ENCODE measurements around the gene VSIG10L.

VSIG10L gene

GRCh38 chr19:51365965-51366388 lies 24.0 kb upstream of the VSIG10L start, which contains the start of gene ETFB:
ETFB (minus strand) TSS chr19:51366388; CDS start chr19:51366326, 62 bp downstream.
- in situ Hi-C loops (cut with MboI; ENCODE audit: low sequenced_read_pairs) = no loop called here

- in situ Hi-C loops (cut with MboI; ENCODE audit: low sequenced_read_pairs) = no loop called here
Observed at GRCh38 chr19:51365211-51365964, 23.4 kb upstream of the VSIG10L start.

- in situ Hi-C loops (cut with MboI; ENCODE audit: low sequenced_read_pairs) = no loop called here
Observed at GRCh38 chr19:51364200-51365106, 22.5 kb upstream of the VSIG10L start.

- in situ Hi-C loops (cut with MboI; ENCODE audit: low sequenced_read_pairs) = no loop called here
Observed at GRCh38 chr19:51361239-51361638, 19.3 kb upstream of the VSIG10L start.

GRCh38 chr19:51359294-51359693 lies 17.4 kb upstream of the VSIG10L start:
- in situ Hi-C loops (cut with MboI; ENCODE audit: low sequenced_read_pairs) = no loop called here

- in situ Hi-C loops (cut with MboI; ENCODE audit: low sequenced_read_pairs) = no loop called here
Observed at GRCh38 chr19:51357952-51358351, 16.0 kb upstream of the VSIG10L start.

GRCh38 chr19:51356159-51356801 lies 14.3 kb upstream of the VSIG10L start:
- in situ Hi-C loops (cut with MboI; ENCODE audit: low sequenced_read_pairs) = no loop called here

- in situ Hi-C loops (cut with MboI; ENCODE audit: low sequenced_read_pairs) = no loop called here
Observed at GRCh38 chr19:51354742-51355148, 12.8 kb upstream of the VSIG10L start.

- in situ Hi-C loops (cut with MboI; ENCODE audit: low sequenced_read_pairs) = no loop called here
Observed at GRCh38 chr19:51354103-51354741, 12.3 kb upstream of the VSIG10L start.

- in situ Hi-C loops (cut with MboI; ENCODE audit: low sequenced_read_pairs) = no loop called here
Observed at GRCh38 chr19:51352783-51353360, 10.9 kb upstream of the VSIG10L start.

- in situ Hi-C loops (cut with MboI; ENCODE audit: low sequenced_read_pairs) = no loop called here
Observed at GRCh38 chr19:51351266-51351990, 9.5 kb upstream of the VSIG10L start.

- in situ Hi-C loops (cut with MboI; ENCODE audit: low sequenced_read_pairs) = no loop called here
Observed at GRCh38 chr19:51347209-51347928, 5.4 kb upstream of the VSIG10L start.

GRCh38 chr19:51346742-51347141 lies 4.8 kb upstream of the VSIG10L start:
- in situ Hi-C loops (cut with MboI; ENCODE audit: low sequenced_read_pairs) = no loop called here

- in situ Hi-C loops (cut with MboI; ENCODE audit: low sequenced_read_pairs) = no loop called here
Observed at GRCh38 chr19:51345076-51345620, 3.2 kb upstream of the VSIG10L start.

- in situ Hi-C loops (cut with MboI; ENCODE audit: low sequenced_read_pairs) = no loop called here
Observed at GRCh38 chr19:51342631-51343569, 961 bp upstream of the VSIG10L start.

GRCh38 chr19:51341066-51341465 lies 873 bp downstream of the VSIG10L start:
- in situ Hi-C loops (cut with MboI; ENCODE audit: low sequenced_read_pairs) = no loop called here

GRCh38 chr19:51339687-51340656 lies 2.0 kb downstream of the VSIG10L start:
- in situ Hi-C loops (cut with MboI; ENCODE audit: low sequenced_read_pairs) = no loop called here

Measured in HL-60/S4 treated with retinoic acid at 250 ng/mL for 4 days and 3 days (cell line).